G401.6 (cell line): ENCODE measurements around the gene KIRREL1.

Source experiments
- FAIRE-seq: peaks from 2 replicates; lab custom pipeline; 2012; peaks lifted over from hg19 to GRCh38; lab: Jason Lieb, UNC

The KIRREL1 gene

DNA sequence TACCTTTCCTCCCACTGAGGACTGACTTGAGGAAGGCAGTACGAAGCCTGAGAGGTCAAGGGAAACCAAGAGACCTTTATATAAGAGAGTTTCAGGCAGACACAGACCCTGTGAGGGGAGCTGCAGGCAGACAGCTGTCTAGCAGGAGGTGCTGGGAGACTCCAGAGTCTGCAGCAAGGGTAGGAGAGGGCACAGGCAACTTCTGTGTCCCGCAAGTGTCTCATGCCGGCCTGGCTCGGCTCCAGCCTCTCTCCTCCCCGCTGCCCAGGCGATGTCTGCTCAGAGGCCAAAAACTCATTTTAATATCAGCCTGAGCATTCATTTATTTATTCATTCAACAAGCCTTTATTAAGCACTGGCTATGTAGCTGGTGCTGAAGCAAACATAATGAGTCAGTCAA is 83.0 kb downstream of the KIRREL1 start:
- FAIRE-seq: no peak

GRCh38 chr1:158077411-158078256 is 84.2 kb downstream of the KIRREL1 start:
- FAIRE-seq: no peak

DNA sequence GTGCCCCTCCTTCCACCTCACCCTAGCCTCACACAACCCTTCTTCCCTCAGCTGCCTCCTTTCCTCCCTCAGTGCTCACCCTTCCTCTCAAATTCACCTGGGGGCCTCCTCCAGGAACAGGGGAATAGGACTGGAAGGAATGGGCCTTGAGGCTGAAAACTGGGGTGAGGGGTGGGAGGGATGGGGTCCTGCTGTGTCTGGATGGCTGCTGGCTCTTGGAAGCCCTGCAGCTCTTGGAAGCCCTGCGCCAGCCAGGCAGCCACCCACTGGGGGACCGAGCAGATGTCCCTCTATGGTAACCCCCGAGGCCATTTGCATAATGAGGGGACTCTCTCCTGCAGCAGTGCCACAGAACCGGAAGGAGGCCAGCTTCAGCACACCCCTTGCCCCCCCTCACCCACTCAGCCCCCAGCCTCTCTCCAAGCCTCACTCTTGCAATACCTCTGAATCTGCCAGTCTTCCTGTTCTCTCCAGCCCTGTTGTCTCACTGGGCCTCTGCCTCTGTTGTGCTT is 85.2 kb downstream of the KIRREL1 start:
- no peak for FAIRE-seq

DNA sequence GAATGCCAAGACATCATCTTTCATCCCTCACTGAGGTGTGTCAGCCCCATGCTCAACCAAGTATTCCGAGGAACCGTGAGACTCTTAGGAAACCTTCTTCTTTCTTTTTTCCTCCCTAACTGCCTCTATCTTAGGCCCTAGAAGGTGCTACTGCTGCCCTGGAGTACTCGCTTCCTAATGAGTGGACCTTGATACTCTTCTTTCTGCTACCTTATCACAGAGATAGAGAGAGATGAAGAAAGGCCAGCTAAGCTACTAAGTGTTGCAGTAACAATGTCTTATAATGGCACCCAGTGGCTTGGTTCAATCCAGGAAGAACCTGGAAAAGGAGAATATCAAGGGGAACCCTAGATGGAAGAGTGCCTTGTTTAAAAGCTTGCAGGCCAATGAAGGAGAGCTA is 86.6 kb downstream of the KIRREL1 start:
- FAIRE-seq: no peak

DNA sequence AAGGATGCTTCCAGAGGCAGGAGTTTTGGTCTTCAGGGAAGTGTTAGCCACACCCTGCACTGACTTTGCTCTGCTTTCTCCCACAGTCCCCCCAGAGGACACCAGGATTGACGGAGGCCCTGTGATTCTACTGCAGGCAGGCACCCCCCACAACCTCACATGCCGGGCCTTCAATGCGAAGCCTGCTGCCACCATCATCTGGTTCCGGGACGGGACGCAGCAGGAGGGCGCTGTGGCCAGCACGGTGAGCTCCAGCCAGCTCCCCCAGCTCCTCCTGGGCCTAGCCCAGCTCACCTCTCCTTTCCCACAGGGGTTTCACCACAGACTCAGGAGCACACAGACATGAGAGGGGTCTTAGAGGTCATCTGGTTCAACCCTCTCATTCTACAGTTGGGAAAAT is 90.9 kb downstream of the KIRREL1 start:
- FAIRE-seq: no peak

DNA sequence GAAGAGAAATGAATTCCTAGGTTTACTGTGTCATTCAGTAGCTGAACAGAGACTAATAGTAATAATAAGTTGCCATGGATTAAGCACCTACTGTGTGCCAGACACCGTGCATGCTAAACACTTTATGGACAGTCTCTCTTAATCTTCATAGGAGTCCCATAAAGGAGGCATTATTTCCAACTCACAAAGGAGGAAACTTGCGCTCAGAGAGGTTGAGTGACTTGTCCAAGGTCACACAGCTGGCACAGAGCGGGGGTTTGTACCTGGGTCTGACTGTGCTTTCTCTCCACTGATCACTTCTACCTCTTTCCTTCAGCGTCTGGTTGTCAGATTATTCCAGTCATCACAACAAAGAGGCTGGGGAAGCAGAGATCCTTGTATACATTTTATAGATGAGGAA is 91.3 kb downstream of the KIRREL1 start:
- no peak for FAIRE-seq

DNA sequence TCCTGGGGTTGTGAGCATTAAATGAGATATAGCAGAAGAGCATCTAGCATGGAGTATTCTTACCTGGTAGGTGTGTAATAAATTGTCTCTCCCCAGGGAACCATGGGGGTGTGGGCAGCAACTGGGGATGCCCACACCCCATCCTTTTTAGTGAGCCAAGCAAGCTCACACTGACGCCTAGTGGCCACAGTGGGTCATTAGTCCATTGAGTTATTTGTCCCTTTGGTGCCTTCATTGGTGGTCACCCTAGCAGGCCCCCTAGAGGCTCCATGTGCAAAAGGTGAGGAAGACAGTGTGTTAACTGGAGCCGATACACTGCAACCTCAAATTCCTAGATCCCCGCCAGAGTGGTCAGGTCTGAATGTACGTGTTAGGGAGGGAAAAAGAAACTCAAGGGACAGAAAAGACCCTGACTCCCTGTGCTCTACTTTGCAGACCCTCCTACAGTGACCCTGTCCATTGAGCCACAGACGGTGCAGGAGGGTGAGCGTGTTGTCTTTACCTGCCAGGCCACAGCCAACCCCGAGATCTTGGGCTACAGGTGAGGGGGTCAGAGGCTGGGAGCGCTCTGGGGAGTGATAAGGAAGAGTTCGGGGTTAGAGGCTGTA is 94.0 kb downstream of the KIRREL1 start:
- peak; percentile 36 for FAIRE-seq

GRCh38 chr1:158089476-158089875 is 96.0 kb downstream of the KIRREL1 start:
- FAIRE-seq: no peak

GRCh38 chr1:158089925-158090637 is 96.6 kb downstream of the KIRREL1 start:
- FAIRE-seq: no peak

DNA sequence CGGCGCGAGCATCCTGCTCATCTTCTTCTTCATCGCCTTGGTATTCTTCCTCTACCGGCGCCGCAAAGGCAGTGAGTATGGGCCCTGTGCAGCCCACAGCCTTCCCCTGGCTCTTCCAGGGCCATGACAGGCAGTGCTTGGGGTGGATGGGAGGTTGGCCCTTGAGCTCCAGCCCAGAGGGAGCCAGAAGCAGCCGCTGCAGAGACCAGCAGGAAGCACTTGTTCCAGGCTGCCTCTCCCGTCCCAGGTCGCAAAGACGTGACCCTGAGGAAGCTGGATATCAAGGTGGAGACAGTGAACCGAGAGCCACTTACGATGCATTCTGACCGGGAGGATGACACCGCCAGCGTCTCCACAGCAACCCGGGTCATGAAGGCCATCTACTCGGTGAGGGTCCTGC is 99.9 kb downstream of the KIRREL1 start:
- FAIRE-seq: no peak

GRCh38 chr1:158094571-158094970 is 101.1 kb downstream of the KIRREL1 start:
- FAIRE-seq: no peak

DNA sequence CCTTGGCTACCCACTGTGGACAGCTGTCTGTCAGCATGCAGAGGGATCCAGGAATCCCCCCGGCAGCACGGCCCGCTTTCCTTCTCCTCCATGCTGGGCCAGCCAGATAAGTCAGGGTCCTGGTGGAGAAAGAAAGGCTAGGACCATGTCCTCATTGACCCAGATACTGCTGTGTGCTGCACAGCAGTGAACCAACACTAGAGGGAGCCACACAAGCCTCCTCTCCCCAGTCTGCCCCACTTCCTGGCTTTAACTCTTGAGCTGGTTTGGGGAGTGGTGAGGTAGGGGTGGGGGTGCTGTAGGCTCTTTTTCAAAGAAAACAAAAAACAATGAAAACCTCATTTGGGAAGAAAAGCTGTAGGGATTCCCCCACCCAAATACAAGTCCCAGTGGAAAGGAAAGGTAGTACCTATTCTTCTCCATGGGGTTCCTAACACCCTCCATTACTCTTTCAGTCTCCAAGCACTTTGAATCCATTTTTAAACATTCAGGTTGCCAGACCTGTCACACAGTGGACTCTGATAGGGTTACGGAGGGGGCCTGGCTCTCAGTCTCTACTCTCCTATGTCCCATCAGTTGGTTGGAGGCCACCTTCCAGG is 102.4 kb downstream of the KIRREL1 start:
- no peak for FAIRE-seq

GRCh38 chr1:158098256-158098655 is 104.8 kb downstream of the KIRREL1 start:
- no peak for FAIRE-seq

- FAIRE-seq: no peak
Observed at GRCh38 chr1:158099185-158099584, 105.7 kb downstream of the KIRREL1 start.

GRCh38 chr1:158100498-158100897 is 107.1 kb downstream of the KIRREL1 start:
- no peak for FAIRE-seq

GRCh38 chr1:158101455-158101854 is 108.0 kb downstream of the KIRREL1 start:
- FAIRE-seq: no peak

- FAIRE-seq: no peak
Observed at GRCh38 chr1:158101927-158102326, 108.5 kb downstream of the KIRREL1 start.

GRCh38 chr1:158102881-158103674 is 109.6 kb downstream of the KIRREL1 start:
- FAIRE-seq: no peak

DNA sequence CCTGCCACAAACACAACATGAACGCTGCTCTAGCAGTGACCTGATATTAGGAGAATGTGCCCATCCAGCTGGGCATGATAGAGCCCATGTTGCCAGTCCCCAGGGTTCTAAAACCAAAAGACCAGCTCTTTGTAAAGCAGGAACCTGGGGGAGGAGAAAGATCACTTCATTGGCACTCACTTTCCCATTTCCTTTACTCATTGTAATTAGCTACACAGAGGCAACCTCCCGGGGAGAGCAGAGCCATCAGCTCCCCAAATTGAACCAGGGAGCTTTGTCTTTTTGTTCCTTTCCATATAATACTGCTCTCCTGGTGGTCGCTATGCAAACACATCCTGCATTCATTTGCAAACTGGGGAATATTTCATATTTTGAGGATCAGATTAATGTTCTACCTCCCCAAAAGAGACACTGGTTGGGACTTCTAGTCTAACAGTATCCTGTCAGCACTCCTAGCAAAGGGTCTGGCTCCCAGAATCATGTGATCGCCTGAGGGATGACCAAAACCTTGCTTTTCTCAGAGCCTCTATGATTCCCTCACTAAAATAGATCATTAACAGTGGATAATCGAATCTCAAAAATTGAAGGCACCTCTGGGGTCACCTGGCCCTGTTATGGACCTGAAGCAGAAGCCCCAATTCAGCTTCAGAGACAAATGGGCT is 110.5 kb downstream of the KIRREL1 start:
- no peak for FAIRE-seq

GRCh38 chr1:158104891-158105290 is 111.4 kb downstream of the KIRREL1 start:
- FAIRE-seq: no peak
